GM13976 (cell line): ENCODE data around the gene NACC1.

Source experiments
- DNase-seq: peaks from one replicate; pipeline ENCODE4 v3.0.0; 2012; ENCODE audit warnings: low spot score
- CTCF ChIP-seq: IDR thresholded peaks from 2 replicates; pipeline ENCODE4 v1.5.1; 2012; ENCODE audit warnings: borderline replicate concordance, mild to moderate bottlenecking; ENCODE audit not compliant: insufficient read depth; ENCODE audit errors: extremely low read depth, missing control alignments, control extremely low read depth
- in situ Hi-C: fragments of 300-500 bp; cut with MboI; formaldehyde crosslinking; loops from one replicate; pipeline ENCODE4 v1.12.0; 2022; ENCODE audit warnings: low sequenced_read_pairs, mixed read lengths, inconsistent platforms; ENCODE audit not compliant: unreplicated experiment

NACC1 gene

GRCh38 chr19:13133241-13133870 is 15.3 kb downstream of the NACC1 start:
- no peak for DNase-seq
- no peak for TF ChIP-seq CTCF
- in situ Hi-C loops = no loop called here

- in situ Hi-C loops = no loop called here
- TF ChIP-seq CTCF = no peak
- no peak for DNase-seq
Observed at GRCh38 chr19:13134626-13135025, 16.6 kb downstream of the NACC1 start.

- DNase-seq = no peak
- in situ Hi-C loops = no loop called here
Observed at GRCh38 chr19:13135068-13136062, 17.3 kb downstream of the NACC1 start.

GRCh38 chr19:13137290-13137794 is 19.3 kb downstream of the NACC1 start:
- in situ Hi-C loops = no loop called here

More at GRCh38 chr19:13135068-13136062, 17.3 kb downstream of the NACC1 start:
- no peak for TF ChIP-seq CTCF

GRCh38 chr19:13138171-13138915 is 20.3 kb downstream of the NACC1 start:
- in situ Hi-C loops = no loop called here
- TF ChIP-seq CTCF = no peak
- no peak for DNase-seq

More at GRCh38 chr19:13137290-13137794, 19.3 kb downstream of the NACC1 start:
- DNase-seq = no peak
- no peak for TF ChIP-seq CTCF

- no peak for TF ChIP-seq CTCF
- in situ Hi-C loops = no loop called here
- DNase-seq = no peak
Observed at GRCh38 chr19:13138916-13139198, 20.8 kb downstream of the NACC1 start.
